ENCODE results near the gene GMEB2. TPM values are rescaled to one million over a fixed set of nuclear protein-coding genes. Genes with fewer than 3 reads are reported as not detected.
"Not testable (repeated sequence)": the region's sequence is repeated elsewhere in the genome, so short reads cannot be mapped to it uniquely, and the experiment has no call there.

GMEB2 gene
- total RNA-seq, 2 experiments from 2014 or later: 20.5 to 21.6 TPM

- POLR2A ChIA-PET: interaction anchor here (1.0 kb wide), 1 partner anchor 50 kb away, joined by 3 read pairs; no protein-coding TSS in a partner anchor
- H3K9me3 Mint-ChIP-seq; ATAC-seq (ENCODE audit: low read depth); DNase-seq; H3K27ac Mint-ChIP-seq; H3K4me3 Mint-ChIP-seq; H3K27me3 Mint-ChIP-seq; H3K36me3 Mint-ChIP-seq: not testable (repeated sequence)
- peaks cover 13% of the 10 kb centered on the region for H3K4me1 Mint-ChIP-seq
These were observed 55.8 kb downstream of the GMEB2 start for GRCh38 chr20:63571087-63571478.

DNA sequence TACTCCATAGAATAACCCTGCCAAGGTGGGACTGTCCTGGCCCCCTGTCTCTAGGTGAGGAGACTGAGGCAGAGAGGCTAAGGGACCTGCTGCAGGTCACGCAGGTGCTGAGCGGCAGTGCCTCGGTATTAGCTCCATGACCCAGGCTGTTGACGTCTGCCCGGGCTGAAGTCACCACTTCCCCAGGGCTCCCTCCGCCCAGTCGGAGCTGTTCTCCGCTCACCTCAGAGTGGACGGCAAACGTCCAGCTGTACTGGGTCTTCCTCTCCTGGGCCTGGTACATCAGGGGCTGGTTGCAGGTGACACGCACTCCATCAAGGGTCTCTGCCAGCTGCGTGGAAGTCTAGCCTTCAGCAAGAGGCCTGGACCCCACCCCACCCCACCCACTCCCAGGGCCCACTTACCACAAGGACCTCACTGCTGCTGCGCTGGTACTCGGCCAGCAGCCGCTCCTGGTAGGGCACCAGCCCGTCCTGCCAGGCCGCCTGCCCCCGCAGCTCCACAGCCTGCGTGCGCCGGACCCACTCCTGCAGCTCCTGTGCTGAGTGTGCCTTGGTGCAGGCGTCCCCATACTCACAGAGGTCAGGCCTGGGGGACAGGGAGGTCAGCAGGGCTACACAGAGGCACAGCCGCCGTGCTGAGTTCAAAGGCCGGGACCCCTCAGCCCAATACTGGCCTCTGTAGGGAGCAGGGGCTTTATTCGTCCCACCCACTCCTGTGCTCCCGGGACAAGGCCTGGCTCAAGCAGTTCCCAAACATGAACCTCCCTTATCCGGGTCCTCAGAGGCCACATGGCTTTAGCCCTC, 56.4 kb downstream of the GMEB2 start:
- POLR2A ChIA-PET: interaction anchor here (1.0 kb wide), 1 partner anchor 49 kb away, joined by 3 read pairs; no protein-coding TSS in a partner anchor
- no peaks in the 10 kb centered on the region for H3K9me3 Mint-ChIP-seq
- H3K4me3 Mint-ChIP-seq: no peak overlapping the region
- ATAC-seq (ENCODE audit: low read depth) (no peak), DNase-seq (peak; percentile 38)
- H3K27me3 Mint-ChIP-seq: peaks cover under 1% of the 10 kb centered on the region
- peaks cover 13% of the 10 kb centered on the region for H3K4me1 Mint-ChIP-seq
- H3K36me3 Mint-ChIP-seq: peaks cover 7% of the 10 kb centered on the region
- H3K27ac Mint-ChIP-seq: no peak overlapping the region

- Mint-ChIP-seq H3K27me3 (no peaks in the 10 kb centered on the region), H3K4me1 (peaks cover 13% of the 10 kb centered on the region), H3K9me3 (no peaks in the 10 kb centered on the region), H3K36me3 (peaks cover 8% of the 10 kb centered on the region), H3K4me3 (peak overlapping the region; percentile 44), H3K27ac (peak overlapping the region; percentile 58)
- ATAC-seq (ENCODE audit: low read depth) (no peak), DNase-seq (no peak)
- POLR2A ChIA-PET: interaction anchor here (1.0 to 5.2 kb wide), 6 partner anchors 9 to 58 kb away, joined by 3 to 31 read pairs (median 5); partner anchors contain the start of genes FNDC11, GMEB2, PPDPF and PTK6
These were observed 57.6 kb downstream of the GMEB2 start for GRCh38 chr20:63568986-63569949.

GRCh38 chr20:63568170-63568981, 58.5 kb downstream of the GMEB2 start:
- H3K9me3 Mint-ChIP-seq: no peaks in the 10 kb centered on the region
- no peaks in the 10 kb centered on the region for H3K27me3 Mint-ChIP-seq
- DNase-seq: no peak
- H3K36me3 Mint-ChIP-seq: peaks cover 7% of the 10 kb centered on the region
- ATAC-seq (ENCODE audit: low read depth): peak; percentile 18
- peak overlapping the region; percentile 78 for H3K27ac Mint-ChIP-seq
- peak overlapping the region; percentile 64 for H3K4me3 Mint-ChIP-seq
- peaks cover 13% of the 10 kb centered on the region for H3K4me1 Mint-ChIP-seq
- POLR2A ChIA-PET: interaction anchor here (1.0 to 5.2 kb wide), 8 partner anchors 10 to 90 kb away, joined by 3 to 31 read pairs (median 5); partner anchors contain the start of genes FNDC11, GMEB2, PPDPF and PTK6

GRCh38 chr20:63567386-63568169, 59.3 kb downstream of the GMEB2 start:
- peak; percentile 74 for DNase-seq
- peak; percentile 65 for ATAC-seq (ENCODE audit: low read depth)
- H3K4me3 Mint-ChIP-seq: peak overlapping the region; percentile 64
- no peaks in the 10 kb centered on the region for H3K27me3 Mint-ChIP-seq
- H3K27ac Mint-ChIP-seq: peak overlapping the region; percentile 78
- H3K36me3 Mint-ChIP-seq: peaks cover 7% of the 10 kb centered on the region
- POLR2A ChIA-PET: interaction anchor here (1.0 to 5.2 kb wide), 11 partner anchors 11 to 140 kb away, joined by 3 to 31 read pairs (median 5); partner anchors contain the start of genes ARFRP1, FNDC11, GMEB2 and PPDPF
- peaks cover 13% of the 10 kb centered on the region for H3K4me1 Mint-ChIP-seq
- H3K9me3 Mint-ChIP-seq: no peaks in the 10 kb centered on the region

GRCh38 chr20:63567136-63567385, 59.8 kb downstream of the GMEB2 start:
- ATAC-seq (ENCODE audit: low read depth): no peak
- peaks cover 13% of the 10 kb centered on the region for H3K4me1 Mint-ChIP-seq

GRCh38 chr20:63566395-63567135, 60.3 kb downstream of the GMEB2 start:
- POLR2A ChIA-PET: interaction anchor here (1.2 to 5.2 kb wide), 4 partner anchors 7 to 68 kb away, joined by 3 to 31 read pairs (median 7); partner anchors contain the start of genes FNDC11 and HELZ2
- no peak for ATAC-seq (ENCODE audit: low read depth)
- Mint-ChIP-seq H3K27ac (peak overlapping the region; percentile 38), H3K9me3 (no peaks in the 10 kb centered on the region), H3K4me1 (peaks cover 13% of the 10 kb centered on the region), H3K27me3 (no peaks in the 10 kb centered on the region), H3K36me3 (peaks cover 7% of the 10 kb centered on the region), H3K4me3 (no peak overlapping the region)
- DNase-seq: no peak

More at GRCh38 chr20:63567136-63567385, 59.8 kb downstream of the GMEB2 start:
- POLR2A ChIA-PET: interaction anchor here (1.0 to 5.2 kb wide), 6 partner anchors 11 to 141 kb away, joined by 3 to 31 read pairs (median 4); partner anchors contain the start of genes ARFRP1, FNDC11, RTEL1 and ZGPAT
- no peak for DNase-seq
- no peaks in the 10 kb centered on the region for H3K27me3 Mint-ChIP-seq
- no peak overlapping the region for H3K4me3 Mint-ChIP-seq
- peak overlapping the region; percentile 38 for H3K27ac Mint-ChIP-seq
- H3K9me3 Mint-ChIP-seq: no peaks in the 10 kb centered on the region
- H3K36me3 Mint-ChIP-seq: peaks cover 7% of the 10 kb centered on the region

DNA sequence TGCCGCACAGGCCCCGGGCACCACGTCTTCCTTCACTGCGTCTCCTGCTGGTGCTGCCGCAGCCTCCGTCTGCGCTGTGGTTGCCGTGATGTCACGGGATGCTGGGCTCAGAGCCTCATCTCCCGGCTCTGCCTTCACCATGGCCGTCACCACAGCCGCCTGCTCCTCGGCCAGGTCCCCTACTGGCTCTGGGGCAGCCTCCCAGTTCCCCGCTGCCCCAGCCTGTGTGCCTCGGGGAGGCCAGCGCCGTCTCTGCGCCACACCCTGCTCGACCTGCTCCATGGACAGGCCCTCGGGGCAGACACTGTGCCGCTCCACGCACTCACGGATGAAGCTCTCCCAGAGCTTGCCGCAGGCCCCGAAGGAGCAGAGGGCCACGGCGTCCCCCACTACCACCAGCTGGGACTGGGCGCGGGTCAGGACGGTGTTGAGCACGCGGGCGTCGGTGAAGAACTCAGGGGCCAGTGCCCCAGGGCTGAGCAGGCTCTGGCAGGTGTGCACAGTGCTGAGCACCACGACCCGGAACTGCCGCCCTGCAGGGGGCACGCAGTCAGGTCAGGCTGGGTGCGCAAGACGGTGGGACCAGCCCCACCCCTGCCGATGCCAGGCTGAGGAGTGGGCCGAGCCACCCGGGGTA, 61.1 kb downstream of the GMEB2 start:
- Mint-ChIP-seq H3K4me3 (no peak overlapping the region), H3K27me3 (no peaks in the 10 kb centered on the region), H3K9me3 (no peaks in the 10 kb centered on the region), H3K4me1 (peaks cover 13% of the 10 kb centered on the region), H3K27ac (no peak overlapping the region), H3K36me3 (peaks cover 9% of the 10 kb centered on the region)
- ATAC-seq (ENCODE audit: low read depth): no peak
- no peak for DNase-seq
- POLR2A ChIA-PET: interaction anchor here (1.5 to 5.2 kb wide), 3 partner anchors 8 to 13 kb away, joined by 3 to 31 read pairs (median 11); partner anchors contain the start of genes FNDC11 and HELZ2

- Mint-ChIP-seq H3K4me3 (no peak overlapping the region), H3K36me3 (peaks cover 12% of the 10 kb centered on the region), H3K9me3 (no peaks in the 10 kb centered on the region), H3K27me3 (no peaks in the 10 kb centered on the region), H3K27ac (no peak overlapping the region), H3K4me1 (peaks cover 13% of the 10 kb centered on the region)
- no peak for ATAC-seq (ENCODE audit: low read depth)
- POLR2A ChIA-PET: interaction anchor here (1.5 to 5.2 kb wide), 2 partner anchors 9 kb away, joined by 3 to 31 read pairs; partner anchors contain the start of genes FNDC11 and HELZ2
- no peak for DNase-seq
These were observed 61.7 kb downstream of the GMEB2 start for GRCh38 chr20:63565021-63565698.

- no peak overlapping the region for H3K27ac Mint-ChIP-seq
- POLR2A ChIA-PET: interaction anchor here (5.2 kb wide), 1 partner anchor 8 kb away, joined by 31 read pairs; the partner anchor contains the start of gene FNDC11
- peaks cover 12% of the 10 kb centered on the region for H3K36me3 Mint-ChIP-seq
- DNase-seq (no peak), ATAC-seq (ENCODE audit: low read depth) (no peak)
- no peak overlapping the region for H3K4me3 Mint-ChIP-seq
- no peaks in the 10 kb centered on the region for H3K9me3 Mint-ChIP-seq
- no peaks in the 10 kb centered on the region for H3K27me3 Mint-ChIP-seq
- H3K4me1 Mint-ChIP-seq: peaks cover 13% of the 10 kb centered on the region
These were observed 62.7 kb downstream of the GMEB2 start for GRCh38 chr20:63564036-63564810.

All from activated naive CD8-positive, alpha-beta T cell treated with anti-CD3 and anti-CD28 coated beads, Interleukin-2, amount 10 ng/mL, durations not matched to agents 7 days and 5 days (primary cell).